HepG2 (cell line): Measurements from ENCODE around the gene CENATAC. TPM values are rescaled to one million over a fixed set of nuclear protein-coding genes. Genes with fewer than 3 reads are reported as not detected.

ENCODE experiments used
- EHMT2 ChIP-seq: fragments of 200-600 bp; sonication (generic); IDR thresholded peaks from 2 replicates; pipeline ENCODE4 v1.7.0; 2017; ENCODE audit warnings: antibody characterized with exemption, low read depth, low read length, borderline replicate concordance
- GABPA ChIP-seq, 2 experiments: IDR thresholded peaks; 2 replicates each; pipeline ENCODE4 v1.6.1; 2011 to 2016; ENCODE audit warnings: low read depth in 2 of 2, low read length in 1 of 2, missing biosample characterization in 1 of 2, missing genetic modification characterization in 1 of 2
- NKX3-1 ChIP-seq: sonication (generic); formaldehyde crosslinking; IDR thresholded peaks from 2 replicates; pipeline ENCODE4 v1.5.0; 2020; ENCODE audit warnings: missing genetic modification reagents
- RAD21 ChIP-seq: fragments of 450-650 bp; formaldehyde crosslinking; IDR thresholded peaks from 2 replicates; pipeline ENCODE4 v1.5.0; 2020; ENCODE audit warnings: mild to moderate bottlenecking
- RARG ChIP-seq: sonication (generic); formaldehyde crosslinking; IDR thresholded peaks from 2 replicates; pipeline ENCODE4 v1.4.0; 2020; ENCODE audit warnings: low read depth, mild to moderate bottlenecking, missing genetic modification reagents
- RELA ChIP-seq: sonication (generic); formaldehyde crosslinking; IDR thresholded peaks from 2 replicates; pipeline ENCODE4 v1.4.0; 2020; ENCODE audit warnings: missing genetic modification reagents
- SETDB1 ChIP-seq: sonication (generic); formaldehyde crosslinking; IDR thresholded peaks from 2 replicates; pipeline ENCODE4 v1.5.1; 2020; ENCODE audit warnings: missing genetic modification reagents, mild to moderate bottlenecking, borderline replicate concordance
- U2AF2 ChIP-seq: fragments of 200-400 bp; formaldehyde crosslinking; IDR thresholded peaks from 2 replicates; pipeline ENCODE4 v1.6.1; 2017; ENCODE audit warnings: low read depth, mild to moderate bottlenecking, low read length
- ZBTB20 ChIP-seq: sonication (generic); formaldehyde crosslinking; IDR thresholded peaks from 2 replicates; pipeline ENCODE4 v1.8.1; 2023; ENCODE audit warnings: missing genetic modification reagents, low read depth, mild to moderate bottlenecking, borderline replicate concordance
- ZBTB37 ChIP-seq: sonication (generic); formaldehyde crosslinking; IDR thresholded peaks from 2 replicates; pipeline ENCODE4 v1.4.0; 2020; ENCODE audit warnings: mild to moderate bottlenecking, missing genetic modification reagents
- ZBTB43 ChIP-seq: sonication (generic); formaldehyde crosslinking; conservative IDR thresholded peaks from 2 replicates; pipeline ENCODE4 v1.4.0; 2020; ENCODE audit warnings: missing genetic modification reagents
- ZMAT3 ChIP-seq: sonication (generic); formaldehyde crosslinking; conservative IDR thresholded peaks from 2 replicates; pipeline ENCODE4 v1.7.0; 2021; ENCODE audit warnings: missing genetic modification reagents
- ZNF543 ChIP-seq: sonication (generic); formaldehyde crosslinking; IDR thresholded peaks from 2 replicates; pipeline ENCODE4 v1.4.0; 2020; ENCODE audit warnings: mild to moderate bottlenecking, missing genetic modification reagents
- ZNF773 ChIP-seq: sonication (generic); formaldehyde crosslinking; IDR thresholded peaks from 2 replicates; pipeline ENCODE4 v1.4.0; 2020; ENCODE audit warnings: missing genetic modification reagents, borderline replicate concordance
- polyA plus RNA-seq, 8 experiments: library from polyadenylated mRNA; depleted of rRNA in 3 of 8; stranded (reverse) in 7 of 8; unstranded in 1 of 8; fragments of >200 nt; fragmentation: Illumina TruSeq in 4 of 8; extraction: Trizol in 4 of 8; gene quantifications; 2 replicates each; pipeline versions ENCODE4 v1.2.1 to v1.2.3, GENCODE V29; 2011 to 2016; ENCODE audit warnings: low read depth in 4 of 8, missing spikeins in 1 of 8, mixed read lengths in 1 of 8; ENCODE audit not compliant: insufficient read depth in 1 of 8
- total RNA-seq, 5 experiments: library from RNA; depleted of rRNA; stranded (reverse); fragments of >200 nt; fragmentation: Illumina TruSeq; extraction: Trizol; gene quantifications; 2 replicates each; pipeline ENCODE4 v1.2.3, GENCODE V29; 2016; ENCODE audit warnings: low read depth in 1 of 5
- TF ChIP-seq, protein P1 (sequence below): sonication (generic); formaldehyde crosslinking; IDR thresholded peaks from 2 replicates; pipeline ENCODE4 v1.5.1; 2020; ENCODE audit warnings: mild to moderate bottlenecking, missing genetic modification reagents, moderate library complexity
- TF ChIP-seq, protein P2 (sequence below): sonication (generic); formaldehyde crosslinking; IDR thresholded peaks from 2 replicates; pipeline ENCODE4 v1.5.0; 2020; ENCODE audit warnings: mild to moderate bottlenecking, missing genetic modification reagents
- TF ChIP-seq, protein P3 (sequence below): sonication (generic); formaldehyde crosslinking; IDR thresholded peaks from 2 replicates; pipeline ENCODE4 v1.4.0; 2020; ENCODE audit warnings: missing genetic modification reagents

Gene CENATAC
- total and polyA plus RNA-seq, 2 of the 13 experiments (the other 11 are each of a cell fraction or from before 2014, with no cell fraction given): 21.7 to 25.0 TPM

GRCh38 chr11:119029069-119029339 is 31.1 kb downstream of the CENATAC start (continued):
- TF ChIP-seq NKX3-1 (CRISPR knock-in tag) (no peak), ZBTB43 (no peak), ZMAT3 (CRISPR knock-in tag) (0 out of 2 replicates have a peak, but pooled peaks have one; percentile 37), RARG (no peak), U2AF2 (no peak), GABPA (IDR thresholded peaks at IDR 0.05; ENCODE audit: low read depth, low read length) (no peak), GABPA (CRISPR knock-in tag; IDR thresholded peaks at IDR 0.05; ENCODE audit: low read depth) (no peak), ZBTB20 (CRISPR knock-in tag) (peak; percentile 64; the same call in 1 of the 2 replicates), RAD21 (CRISPR knock-in tag) (no peak), ZNF543 (CRISPR knock-in tag) (0 out of 2 replicates have a peak, but pooled peaks have one; percentile 4), EHMT2 (no peak), SETDB1 (CRISPR knock-in tag) (no peak), ZBTB37 (CRISPR knock-in tag) (no peak), RELA (CRISPR knock-in tag) (no peak), ZNF773 (no peak)
- TF ChIP-seq, protein P1, sequence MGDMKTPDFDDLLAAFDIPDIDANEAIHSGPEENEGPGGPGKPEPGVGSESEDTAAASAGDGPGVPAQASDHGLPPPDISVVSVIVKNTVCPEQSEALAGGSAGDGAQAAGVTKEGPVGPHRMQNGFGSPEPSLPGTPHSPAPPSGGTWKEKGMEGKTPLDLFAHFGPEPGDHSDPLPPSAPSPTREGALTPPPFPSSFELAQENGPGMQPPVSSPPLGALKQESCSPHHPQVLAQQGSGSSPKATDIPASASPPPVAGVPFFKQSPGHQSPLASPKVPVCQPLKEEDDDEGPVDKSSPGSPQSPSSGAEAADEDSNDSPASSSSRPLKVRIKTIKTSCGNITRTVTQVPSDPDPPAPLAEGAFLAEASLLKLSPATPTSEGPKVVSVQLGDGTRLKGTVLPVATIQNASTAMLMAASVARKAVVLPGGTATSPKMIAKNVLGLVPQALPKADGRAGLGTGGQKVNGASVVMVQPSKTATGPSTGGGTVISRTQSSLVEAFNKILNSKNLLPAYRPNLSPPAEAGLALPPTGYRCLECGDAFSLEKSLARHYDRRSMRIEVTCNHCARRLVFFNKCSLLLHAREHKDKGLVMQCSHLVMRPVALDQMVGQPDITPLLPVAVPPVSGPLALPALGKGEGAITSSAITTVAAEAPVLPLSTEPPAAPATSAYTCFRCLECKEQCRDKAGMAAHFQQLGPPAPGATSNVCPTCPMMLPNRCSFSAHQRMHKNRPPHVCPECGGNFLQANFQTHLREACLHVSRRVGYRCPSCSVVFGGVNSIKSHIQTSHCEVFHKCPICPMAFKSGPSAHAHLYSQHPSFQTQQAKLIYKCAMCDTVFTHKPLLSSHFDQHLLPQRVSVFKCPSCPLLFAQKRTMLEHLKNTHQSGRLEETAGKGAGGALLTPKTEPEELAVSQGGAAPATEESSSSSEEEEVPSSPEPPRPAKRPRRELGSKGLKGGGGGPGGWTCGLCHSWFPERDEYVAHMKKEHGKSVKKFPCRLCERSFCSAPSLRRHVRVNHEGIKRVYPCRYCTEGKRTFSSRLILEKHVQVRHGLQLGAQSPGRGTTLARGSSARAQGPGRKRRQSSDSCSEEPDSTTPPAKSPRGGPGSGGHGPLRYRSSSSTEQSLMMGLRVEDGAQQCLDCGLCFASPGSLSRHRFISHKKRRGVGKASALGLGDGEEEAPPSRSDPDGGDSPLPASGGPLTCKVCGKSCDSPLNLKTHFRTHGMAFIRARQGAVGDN (CRISPR knock-in tag): peak; percentile 53; the same call in 1 of the 2 replicates
- TF ChIP-seq, protein P2, sequence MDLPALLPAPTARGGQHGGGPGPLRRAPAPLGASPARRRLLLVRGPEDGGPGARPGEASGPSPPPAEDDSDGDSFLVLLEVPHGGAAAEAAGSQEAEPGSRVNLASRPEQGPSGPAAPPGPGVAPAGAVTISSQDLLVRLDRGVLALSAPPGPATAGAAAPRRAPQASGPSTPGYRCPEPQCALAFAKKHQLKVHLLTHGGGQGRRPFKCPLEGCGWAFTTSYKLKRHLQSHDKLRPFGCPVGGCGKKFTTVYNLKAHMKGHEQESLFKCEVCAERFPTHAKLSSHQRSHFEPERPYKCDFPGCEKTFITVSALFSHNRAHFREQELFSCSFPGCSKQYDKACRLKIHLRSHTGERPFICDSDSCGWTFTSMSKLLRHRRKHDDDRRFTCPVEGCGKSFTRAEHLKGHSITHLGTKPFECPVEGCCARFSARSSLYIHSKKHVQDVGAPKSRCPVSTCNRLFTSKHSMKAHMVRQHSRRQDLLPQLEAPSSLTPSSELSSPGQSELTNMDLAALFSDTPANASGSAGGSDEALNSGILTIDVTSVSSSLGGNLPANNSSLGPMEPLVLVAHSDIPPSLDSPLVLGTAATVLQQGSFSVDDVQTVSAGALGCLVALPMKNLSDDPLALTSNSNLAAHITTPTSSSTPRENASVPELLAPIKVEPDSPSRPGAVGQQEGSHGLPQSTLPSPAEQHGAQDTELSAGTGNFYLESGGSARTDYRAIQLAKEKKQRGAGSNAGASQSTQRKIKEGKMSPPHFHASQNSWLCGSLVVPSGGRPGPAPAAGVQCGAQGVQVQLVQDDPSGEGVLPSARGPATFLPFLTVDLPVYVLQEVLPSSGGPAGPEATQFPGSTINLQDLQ (CRISPR knock-in tag): 0 out of 2 replicates have a peak, but pooled peaks have one; percentile 72
- TF ChIP-seq, protein P3, sequence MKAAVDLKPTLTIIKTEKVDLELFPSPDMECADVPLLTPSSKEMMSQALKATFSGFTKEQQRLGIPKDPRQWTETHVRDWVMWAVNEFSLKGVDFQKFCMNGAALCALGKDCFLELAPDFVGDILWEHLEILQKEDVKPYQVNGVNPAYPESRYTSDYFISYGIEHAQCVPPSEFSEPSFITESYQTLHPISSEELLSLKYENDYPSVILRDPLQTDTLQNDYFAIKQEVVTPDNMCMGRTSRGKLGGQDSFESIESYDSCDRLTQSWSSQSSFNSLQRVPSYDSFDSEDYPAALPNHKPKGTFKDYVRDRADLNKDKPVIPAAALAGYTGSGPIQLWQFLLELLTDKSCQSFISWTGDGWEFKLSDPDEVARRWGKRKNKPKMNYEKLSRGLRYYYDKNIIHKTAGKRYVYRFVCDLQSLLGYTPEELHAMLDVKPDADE: no peak
